HTR-8/SVneo (cell line): ENCODE data around the gene WWTR1.

Experiments
- DNase-seq: peaks from one replicate; pipeline ENCODE4 v3.0.0; 2011; ENCODE audit warnings: low spot score, mixed read lengths; ENCODE audit not compliant: insufficient read length
- FAIRE-seq: peaks from 2 replicates; lab custom pipeline; 2011; peaks lifted over from hg19 to GRCh38; lab: Jason Lieb, UNC

The WWTR1 gene

GRCh38 chr3:149480326-149481017 lies 177.4 kb downstream of the WWTR1 start:
- FAIRE-seq = peak; percentile 33
- DNase-seq = peak; percentile 86

GRCh38 chr3:149479621-149480325 lies 178.1 kb downstream of the WWTR1 start:
- FAIRE-seq (no peak), DNase-seq (no peak)

GRCh38 chr3:149476225-149476624 lies 181.6 kb downstream of the WWTR1 start:
- no peak for DNase-seq
- FAIRE-seq = no peak

GRCh38 chr3:149475451-149476060 lies 182.3 kb downstream of the WWTR1 start:
- DNase-seq = no peak

GRCh38 chr3:149474250-149474817 lies 183.5 kb downstream of the WWTR1 start, which contains the start of gene TM4SF4:
Gene TM4SF4 (plus strand): TSS chr3:149474697. CDS start chr3:149474878, 181 bp downstream.
- FAIRE-seq = no peak
- DNase-seq = no peak

More at GRCh38 chr3:149475451-149476060, 182.3 kb downstream of the WWTR1 start:
- no peak for FAIRE-seq

GRCh38 chr3:149473357-149474249 lies 184.2 kb downstream of the WWTR1 start:
- FAIRE-seq (peak; percentile 13), DNase-seq (peak; percentile 63)

GRCh38 chr3:149472030-149472797 lies 185.6 kb downstream of the WWTR1 start:
- DNase-seq = no peak
- no peak for FAIRE-seq

- DNase-seq (no peak), FAIRE-seq (no peak)
Observed at GRCh38 chr3:149470381-149470780, 187.4 kb downstream of the WWTR1 start.

GRCh38 chr3:149468504-149469212 lies 189.2 kb downstream of the WWTR1 start:
- no peak for FAIRE-seq
- no peak for DNase-seq
